Kasumi-1 (cell line): ENCODE results near the gene PABPC3.

ENCODE experiments used
- DNase-seq, 2 experiments: peaks; one replicate each; lab custom pipeline; 2025; lab: John Stamatoyannopoulos, UW

The PABPC3 gene

DNA sequence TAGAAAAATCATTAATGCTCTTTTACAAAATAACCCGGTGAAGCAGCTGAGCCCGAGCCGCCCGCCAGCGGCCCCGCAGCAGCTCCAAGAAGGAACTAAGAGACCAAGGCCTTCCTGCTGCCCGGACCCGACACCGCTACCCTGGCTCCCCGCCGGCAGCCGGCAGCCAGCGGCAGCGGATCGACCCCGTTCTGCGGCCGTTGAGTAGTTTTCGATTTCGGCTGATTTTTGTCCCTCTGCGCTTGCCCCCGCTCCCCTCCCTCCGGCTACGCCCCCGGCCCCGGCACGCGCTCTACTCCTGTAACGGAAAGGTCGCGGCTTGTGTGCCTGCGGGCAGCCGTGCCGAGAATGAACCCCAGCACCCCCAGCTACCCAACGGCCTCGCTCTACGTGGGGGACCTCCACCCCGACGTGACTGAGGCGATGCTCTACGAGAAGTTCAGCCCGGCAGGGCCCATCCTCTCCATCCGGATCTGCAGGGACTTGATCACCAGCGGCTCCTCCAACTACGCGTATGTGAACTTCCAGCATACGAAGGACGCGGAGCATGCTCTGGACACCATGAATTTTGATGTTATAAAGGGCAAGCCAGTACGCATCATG is at the start of gene PABPC3:
Gene PABPC3, plus strand, starts transcription at position 286 of the 603 bp plus-strand sequence. Its CDS starts 63 bp downstream, at position 349.
- no peak for DNase-seq

- no peak for DNase-seq
These were observed 49.5 kb upstream of the PABPC3 start for GRCh38 chr13:25046274-25046984.

GRCh38 chr13:25046985-25047511 is 48.9 kb upstream of the PABPC3 start:
- DNase-seq, result no peak

DNA sequence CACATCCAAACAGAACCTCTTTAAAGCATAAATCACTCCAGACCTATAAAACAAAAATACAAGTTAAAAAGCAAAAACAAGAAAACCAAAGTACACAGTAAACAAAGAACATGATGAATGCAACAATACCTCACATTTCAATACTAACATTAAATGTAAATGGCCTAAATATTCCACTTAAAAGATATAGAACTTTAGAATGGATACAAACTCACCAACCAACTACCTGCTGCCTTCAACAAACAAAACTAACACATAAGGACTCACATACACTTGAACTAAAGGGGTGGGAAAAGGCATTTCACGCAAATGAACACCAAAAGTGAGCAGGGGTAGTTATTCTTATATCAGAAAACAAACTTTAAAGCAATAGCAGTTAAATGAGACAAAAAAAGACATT is 44.9 kb upstream of the PABPC3 start:
- no peak for DNase-seq

DNA sequence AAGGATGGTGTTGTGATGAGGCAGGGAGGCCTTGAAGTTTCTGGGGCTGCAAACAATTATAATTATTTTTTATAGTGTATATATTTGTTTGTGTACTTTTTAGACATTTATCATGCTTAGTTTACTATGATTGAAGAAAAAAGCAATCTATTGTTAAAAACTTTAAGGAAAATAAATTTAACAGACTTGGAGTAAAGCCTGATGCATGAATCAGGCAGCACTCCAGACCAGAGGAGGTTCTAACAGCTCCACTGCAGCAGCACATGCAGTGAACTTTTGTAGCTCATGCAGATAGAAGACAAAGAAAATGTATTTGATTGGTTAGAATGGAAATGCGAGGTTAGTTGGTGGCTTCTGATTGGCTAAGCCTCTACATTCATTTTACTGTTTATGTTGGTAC is 36.8 kb upstream of the PABPC3 start:
- DNase-seq, result no peak

GRCh38 chr13:25059958-25060357 is 36.0 kb upstream of the PABPC3 start:
- DNase-seq, result no peak

DNA sequence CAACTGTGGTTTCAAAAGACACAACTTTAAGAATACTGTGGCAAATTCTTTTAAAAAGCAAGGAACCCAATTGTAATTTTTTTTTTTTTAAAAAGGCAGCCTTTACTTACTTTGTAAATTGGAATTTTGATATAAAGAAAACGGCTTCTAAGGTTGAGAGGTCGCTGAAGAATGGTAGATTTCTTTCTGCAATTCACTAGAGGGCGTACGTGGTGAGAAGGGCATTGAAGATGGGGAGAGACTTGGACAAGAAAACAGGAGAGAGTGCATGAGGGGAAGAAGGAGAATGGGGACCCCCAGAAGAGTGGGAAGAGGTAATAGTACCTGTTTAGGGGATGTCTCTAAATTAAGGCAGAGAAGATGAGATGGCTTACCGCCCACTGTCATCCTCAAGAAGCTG is 33.5 kb upstream of the PABPC3 start:
- DNase-seq, result no peak

- DNase-seq, result no peak
These were observed 31.5 kb upstream of the PABPC3 start for GRCh38 chr13:25064396-25064795.

GRCh38 chr13:25065974-25066770 is 29.8 kb upstream of the PABPC3 start:
- peak; percentile 29 to 34 for DNase-seq

DNA sequence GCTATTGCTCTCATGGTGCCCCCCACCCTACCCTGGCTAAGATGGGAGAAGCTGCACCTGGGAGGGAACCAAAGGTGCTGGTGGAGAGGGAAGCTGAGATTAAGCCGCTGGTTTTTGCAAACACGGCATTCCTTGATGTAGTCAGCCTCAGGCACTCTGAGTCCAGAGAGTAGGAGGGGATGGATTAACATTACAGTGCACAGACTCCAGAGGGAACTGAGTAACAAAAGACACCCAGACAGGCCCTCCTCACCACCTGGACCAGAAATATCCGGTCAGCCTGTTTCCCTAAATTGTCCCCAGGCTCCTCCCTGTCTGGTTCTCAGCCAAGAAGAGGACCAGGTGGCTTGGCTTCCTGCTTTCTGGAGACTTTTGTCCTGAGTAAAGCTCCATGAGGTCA is 28.9 kb upstream of the PABPC3 start:
- DNase-seq, result no peak

- DNase-seq, result no peak
These were observed 27.1 kb upstream of the PABPC3 start for GRCh38 chr13:25068810-25069209.

GRCh38 chr13:25069236-25069635 is 26.7 kb upstream of the PABPC3 start:
- no peak for DNase-seq

DNA sequence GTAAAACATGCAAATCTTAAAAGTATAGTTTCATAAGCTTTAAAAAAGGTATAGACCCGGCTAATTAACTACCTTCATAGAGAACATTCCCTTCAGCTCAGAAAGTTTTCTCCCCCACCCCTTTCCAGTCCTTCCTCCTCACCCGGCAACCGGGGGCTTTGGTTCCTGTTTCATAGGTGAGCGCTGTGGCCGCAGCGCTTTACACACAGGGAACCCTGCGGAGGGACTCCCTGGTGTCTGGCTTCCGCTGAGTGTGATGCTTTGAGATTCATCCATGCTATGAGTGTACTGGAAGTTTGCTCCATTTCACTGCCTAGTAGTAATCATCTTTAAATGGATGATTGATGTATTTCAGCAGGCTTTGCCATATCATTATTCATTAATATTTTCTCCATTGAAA is 26.0 kb upstream of the PABPC3 start:
- no peak for DNase-seq

DNA sequence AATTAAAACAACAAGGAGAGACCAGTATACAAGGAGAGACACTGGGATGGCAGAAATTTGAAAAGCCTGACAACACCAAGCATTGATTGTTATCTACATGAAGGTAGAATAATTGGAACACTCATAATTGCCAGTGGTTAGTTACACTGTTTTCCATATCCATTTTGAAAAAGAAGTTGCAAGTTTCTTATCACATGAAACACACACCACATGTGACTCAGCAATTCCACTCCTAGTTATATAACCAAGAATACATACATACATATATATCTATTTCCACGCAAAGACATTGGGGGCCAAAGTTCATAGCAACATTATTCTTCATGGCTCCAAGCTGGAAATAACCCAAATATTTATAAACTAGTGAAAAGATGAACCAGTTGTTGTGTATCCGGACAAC is 15.2 kb upstream of the PABPC3 start:
- DNase-seq, result no peak

- DNase-seq, result no peak
These were observed 11.8 kb upstream of the PABPC3 start for GRCh38 chr13:25084096-25084495.

DNA sequence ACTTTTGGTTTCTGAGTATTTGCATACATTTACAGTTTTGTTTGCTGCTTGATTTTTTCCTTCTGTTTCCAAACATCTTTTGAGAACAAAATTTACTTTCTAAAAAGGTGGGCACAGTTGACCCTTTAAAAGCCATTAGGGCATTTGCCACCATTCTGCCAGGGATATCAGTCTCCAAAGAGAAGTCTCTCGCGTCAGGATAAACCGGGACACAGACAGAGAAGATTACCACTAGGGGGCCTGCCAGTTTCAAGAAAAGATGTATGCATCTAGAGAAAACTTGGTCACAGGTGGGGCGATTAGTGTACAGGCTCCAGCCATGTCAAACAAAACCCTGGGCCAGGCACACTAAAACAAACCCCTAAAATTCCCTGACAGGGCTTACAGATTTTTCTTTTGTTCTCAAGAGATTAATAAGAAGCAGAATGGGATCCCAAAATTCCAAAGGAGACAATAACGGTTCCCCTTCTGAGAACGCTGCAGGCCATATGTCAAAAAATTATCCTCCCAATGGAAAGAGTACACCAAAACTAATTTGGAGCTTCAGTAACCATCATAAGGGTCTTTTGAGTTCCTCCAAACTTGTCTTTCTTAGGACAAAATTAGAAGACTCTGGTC is 10.7 kb upstream of the PABPC3 start:
- peak; percentile 9 to 12 for DNase-seq

DNA sequence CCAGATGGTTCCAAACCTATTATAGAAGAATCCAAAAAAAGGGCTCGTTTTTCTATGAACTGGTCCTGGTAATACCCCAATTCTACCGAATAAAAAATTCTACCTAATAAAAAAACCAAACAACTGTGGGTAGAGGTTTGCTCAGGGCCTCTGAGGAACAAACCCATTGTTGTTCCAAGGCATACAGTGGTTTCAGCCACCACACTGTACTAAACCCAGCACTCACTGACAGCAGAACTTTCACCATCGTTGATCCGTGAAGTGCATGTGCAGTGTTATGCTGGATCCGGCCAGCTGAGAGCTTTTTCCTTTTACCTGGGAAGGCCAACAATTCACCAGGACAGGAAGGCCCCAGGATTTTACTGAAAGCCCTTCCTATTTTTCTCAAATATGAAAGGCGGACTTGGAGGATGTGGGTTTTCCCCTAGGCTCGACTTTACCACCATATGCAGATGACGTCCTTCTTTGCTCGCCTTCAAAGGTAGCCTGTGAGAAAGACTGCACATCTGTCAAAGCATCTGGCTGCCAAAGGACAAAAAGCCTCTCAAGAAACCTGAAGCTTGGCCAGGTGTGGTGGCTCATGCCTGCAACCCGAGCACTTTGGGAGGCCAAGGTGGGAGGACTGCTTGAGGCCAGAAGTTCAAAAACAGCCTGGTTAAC is 7.2 kb upstream of the PABPC3 start:
- no peak for DNase-seq

DNA sequence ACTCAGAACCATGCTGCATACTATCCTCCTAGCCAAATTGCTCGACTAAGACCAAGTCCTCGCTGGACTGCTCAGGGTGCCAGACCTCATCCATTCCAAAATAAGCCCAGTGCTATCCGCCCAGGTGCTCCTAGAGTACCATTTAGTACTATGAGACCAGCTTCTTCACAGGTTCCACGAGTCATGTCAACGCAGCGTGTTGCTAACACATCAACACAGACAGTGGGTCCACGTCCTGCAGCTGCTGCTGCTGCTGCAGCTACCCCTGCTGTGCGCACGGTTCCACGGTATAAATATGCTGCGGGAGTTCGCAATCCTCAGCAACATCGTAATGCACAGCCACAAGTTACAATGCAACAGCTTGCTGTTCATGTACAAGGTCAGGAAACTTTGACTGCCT is 1.5 kb downstream of the PABPC3 start:
- DNase-seq, result no peak

- no peak for DNase-seq
These were observed 7.8 kb downstream of the PABPC3 start for GRCh38 chr13:25103711-25104110.

DNA sequence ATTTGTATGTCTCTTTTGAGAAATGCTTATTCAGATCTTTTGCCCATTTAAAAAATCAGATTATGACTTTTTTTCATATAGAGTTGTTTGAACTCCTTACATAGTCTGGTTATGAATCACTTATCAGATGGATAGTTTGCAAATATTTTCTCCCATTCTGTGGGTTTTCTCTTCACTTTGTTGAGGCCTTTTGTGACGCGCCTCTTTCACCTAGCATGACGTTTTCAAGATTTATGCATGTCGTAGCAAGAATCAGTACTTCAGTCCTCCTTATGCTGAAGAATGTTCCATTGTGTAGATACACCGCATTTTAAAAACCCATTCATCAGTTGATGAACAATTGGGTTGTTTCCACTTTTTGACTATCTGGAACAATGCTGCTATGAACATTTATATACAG is 13.4 kb downstream of the PABPC3 start:
- no peak for DNase-seq

GRCh38 chr13:25110956-25111584 is 15.1 kb downstream of the PABPC3 start:
- DNase-seq, result no peak
